NK-92 treated with Interleukin-12 subunit alpha and Interleukin-12 subunit beta, amount 100 ng/mL, for 24 hours (cell line): ENCODE data around the gene HABP4.

ENCODE experiments used
- DNase-seq: peaks from one replicate; lab custom pipeline; 2025; lab: John Stamatoyannopoulos, UW

Gene HABP4

DNA sequence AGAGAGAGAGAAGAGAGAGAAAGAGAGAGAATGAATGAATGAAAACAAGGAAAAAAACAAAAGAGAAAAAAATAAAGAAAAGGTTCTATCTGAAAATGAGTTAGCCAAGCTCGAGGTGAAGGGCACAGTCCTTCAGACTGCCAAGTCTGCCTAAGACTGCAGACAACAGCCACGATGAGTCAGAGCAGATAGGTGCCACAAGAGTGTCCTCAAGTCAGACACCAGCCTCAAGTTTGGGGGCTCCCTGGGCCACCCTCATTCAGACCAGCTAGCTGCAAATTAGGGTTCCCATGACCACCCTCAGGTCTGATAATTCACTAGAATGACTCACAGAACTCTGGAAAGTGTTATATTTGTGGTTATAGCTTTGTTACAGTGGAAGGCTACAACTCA lies 13.9 kb upstream of the HABP4 start:
- peak; percentile 65 for DNase-seq

DNA sequence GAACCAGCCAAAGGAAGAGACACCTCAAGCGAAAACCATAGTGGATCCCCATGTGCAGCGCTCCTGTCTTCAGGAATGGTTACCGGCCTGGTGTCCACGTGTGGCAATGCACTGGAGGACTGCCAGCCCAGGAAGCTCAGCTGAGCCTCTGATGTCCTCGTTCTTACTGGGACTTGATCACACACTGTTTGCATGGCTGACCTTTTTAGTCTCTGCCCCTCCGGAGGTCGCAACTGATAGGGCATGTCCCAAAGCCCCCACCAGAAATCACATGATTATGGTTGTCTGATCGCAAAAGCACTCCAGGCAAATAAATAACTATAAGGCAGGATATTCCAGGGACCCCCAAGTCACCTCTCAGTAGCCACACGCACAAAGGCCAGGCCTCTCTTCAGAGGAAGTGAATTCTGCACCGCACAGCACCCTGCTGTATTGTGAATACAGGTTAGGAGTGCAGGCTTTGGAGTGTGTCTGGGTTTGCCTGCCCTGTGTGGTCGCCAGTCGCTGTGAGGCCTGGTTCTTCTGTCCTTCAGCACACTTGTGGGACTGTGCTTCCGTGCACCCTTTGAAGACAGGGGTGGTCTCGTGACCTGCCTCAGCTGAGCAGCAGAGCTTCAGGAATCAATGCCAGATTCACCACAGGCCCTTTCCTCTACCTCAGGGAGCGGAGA lies 13.4 kb upstream of the HABP4 start:
- no peak for DNase-seq

- no peak for DNase-seq
These were observed 12.5 kb upstream of the HABP4 start for GRCh38 chr9:96437454-96437853.

DNA sequence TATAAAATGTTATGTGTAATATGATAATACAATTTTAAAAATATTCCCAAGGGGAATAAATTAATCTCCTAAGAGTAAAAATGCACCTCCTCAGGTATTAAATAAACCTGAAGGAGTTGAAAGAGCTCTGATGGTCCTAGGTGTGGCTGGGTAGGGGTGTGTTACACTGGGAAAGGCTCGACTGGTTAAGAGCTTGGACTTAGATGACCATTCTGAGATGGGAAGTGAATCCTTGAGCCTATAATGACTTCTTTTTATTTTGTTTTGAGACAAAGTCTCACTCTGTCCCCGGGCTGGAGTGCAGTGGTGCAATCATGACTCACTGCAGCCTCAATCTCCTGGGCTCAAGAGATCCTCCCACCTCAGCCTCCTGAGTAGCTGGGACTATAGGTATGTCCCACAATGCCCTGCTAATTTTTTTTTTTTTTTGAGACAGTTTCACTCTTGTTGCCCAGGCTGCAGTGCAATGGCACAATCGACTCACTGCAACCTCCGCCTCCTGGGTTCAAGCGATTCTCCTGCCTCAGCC lies 9.2 kb upstream of the HABP4 start:
- no peak for DNase-seq

DNA sequence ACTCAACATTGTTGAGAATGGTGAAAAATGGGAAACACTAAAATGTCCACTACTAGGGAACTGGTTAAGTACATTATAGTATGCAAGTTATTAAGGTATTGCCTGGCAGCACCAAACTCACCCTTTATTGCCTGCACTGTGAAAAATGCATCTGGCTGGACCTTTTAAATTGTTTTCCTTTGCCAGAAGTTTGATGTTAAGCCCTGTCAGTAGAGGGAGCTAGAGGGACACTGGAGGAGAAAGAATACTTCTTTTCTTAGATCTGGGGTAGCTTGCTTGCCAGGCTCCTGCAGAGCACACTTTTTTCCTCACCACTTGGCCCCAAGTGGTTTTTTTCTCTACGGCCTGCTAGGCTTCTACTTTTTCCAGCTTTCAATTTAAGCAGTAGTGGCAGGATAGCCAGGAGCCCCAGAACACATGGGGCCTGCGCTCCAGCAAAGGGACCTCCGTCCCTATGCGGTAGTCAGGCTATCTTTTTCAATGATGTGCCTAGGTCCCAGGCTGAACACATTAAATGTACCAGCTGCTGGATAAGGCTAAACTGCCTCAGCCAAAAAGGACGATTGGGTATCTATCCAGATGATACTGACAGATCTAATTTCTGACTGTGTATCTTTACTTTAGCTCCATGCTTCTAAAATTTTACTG lies 8.0 kb upstream of the HABP4 start:
- DNase-seq = no peak

GRCh38 chr9:96442491-96442890 lies 7.5 kb upstream of the HABP4 start:
- DNase-seq = no peak

DNA sequence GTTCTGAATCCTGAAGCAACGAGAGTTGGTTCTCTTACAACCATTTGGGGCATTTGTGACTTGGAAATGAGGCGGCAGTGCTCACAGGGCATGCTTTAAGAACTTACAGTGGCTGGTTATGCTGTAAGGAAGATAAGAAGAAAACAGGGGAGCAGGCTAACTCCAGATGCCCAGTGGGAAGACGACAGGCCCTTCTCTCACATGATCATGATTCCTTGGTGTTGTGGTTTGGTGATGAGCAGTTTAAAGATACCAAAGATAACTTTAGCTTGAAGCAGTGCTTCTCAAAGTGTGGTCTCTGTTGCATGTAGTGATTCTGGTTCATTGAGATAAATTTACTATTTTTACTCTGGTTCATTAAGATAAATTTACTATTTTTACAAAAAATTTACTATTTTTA lies 2.6 kb upstream of the HABP4 start:
- no peak for DNase-seq

DNA sequence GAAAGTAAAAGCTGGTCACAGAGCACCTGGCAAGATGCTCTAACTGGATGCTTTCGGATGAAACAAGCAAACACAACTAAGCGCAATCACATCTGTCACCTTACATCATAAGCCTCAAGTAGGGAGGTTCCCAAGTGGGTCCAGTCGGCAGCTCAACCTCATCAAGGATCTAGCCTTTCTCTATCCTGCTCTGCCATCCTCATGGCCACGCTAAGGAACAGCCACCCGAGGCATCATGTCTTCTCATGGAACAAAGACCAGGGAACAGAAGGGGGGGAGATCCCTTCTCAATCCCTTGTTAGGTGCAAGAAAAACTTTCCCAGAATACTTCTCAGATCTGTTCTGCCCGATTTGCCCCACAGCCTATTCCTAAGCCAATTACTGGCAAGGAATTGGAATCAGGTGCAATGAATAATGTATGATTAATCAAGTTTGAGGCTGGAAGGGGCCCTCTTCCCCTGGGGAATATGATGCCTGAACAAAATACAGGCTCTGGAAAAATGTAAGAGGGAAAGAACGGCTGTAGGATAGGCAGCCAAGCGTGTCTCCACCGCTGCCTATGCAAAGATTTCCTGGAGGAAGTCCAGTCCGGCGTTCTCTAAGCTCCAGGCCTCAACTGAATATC lies 1.3 kb upstream of the HABP4 start:
- no peak for DNase-seq

- no peak for DNase-seq
These were observed 485 bp upstream of the HABP4 start for GRCh38 chr9:96449523-96449844.

- no peak for DNase-seq
These were observed 902 bp downstream of the HABP4 start for GRCh38 chr9:96450613-96451528.

DNA sequence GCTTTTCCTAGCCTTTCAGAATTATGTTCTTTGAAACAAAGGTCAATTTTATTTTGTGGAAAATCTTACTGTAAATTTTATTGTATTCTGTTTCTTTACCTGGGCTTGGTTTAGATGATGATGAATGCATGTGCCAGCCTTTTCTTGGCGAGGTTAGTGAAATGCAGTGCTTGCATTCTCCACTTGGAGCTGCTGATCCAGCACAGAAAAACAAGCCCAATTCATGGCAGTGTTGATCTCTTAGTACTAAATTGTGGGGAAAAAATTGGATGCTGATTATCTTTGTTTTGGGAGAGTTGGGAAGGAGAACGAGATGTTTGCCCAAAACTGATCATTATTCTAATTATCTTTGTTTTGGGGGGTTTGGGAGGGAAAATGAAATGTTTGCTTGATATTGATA lies 3.7 kb downstream of the HABP4 start:
- DNase-seq = no peak

- no peak for DNase-seq
These were observed 7.3 kb downstream of the HABP4 start for GRCh38 chr9:96457266-96457665.

- DNase-seq = no peak
These were observed 8.3 kb downstream of the HABP4 start for GRCh38 chr9:96458226-96458625.

DNA sequence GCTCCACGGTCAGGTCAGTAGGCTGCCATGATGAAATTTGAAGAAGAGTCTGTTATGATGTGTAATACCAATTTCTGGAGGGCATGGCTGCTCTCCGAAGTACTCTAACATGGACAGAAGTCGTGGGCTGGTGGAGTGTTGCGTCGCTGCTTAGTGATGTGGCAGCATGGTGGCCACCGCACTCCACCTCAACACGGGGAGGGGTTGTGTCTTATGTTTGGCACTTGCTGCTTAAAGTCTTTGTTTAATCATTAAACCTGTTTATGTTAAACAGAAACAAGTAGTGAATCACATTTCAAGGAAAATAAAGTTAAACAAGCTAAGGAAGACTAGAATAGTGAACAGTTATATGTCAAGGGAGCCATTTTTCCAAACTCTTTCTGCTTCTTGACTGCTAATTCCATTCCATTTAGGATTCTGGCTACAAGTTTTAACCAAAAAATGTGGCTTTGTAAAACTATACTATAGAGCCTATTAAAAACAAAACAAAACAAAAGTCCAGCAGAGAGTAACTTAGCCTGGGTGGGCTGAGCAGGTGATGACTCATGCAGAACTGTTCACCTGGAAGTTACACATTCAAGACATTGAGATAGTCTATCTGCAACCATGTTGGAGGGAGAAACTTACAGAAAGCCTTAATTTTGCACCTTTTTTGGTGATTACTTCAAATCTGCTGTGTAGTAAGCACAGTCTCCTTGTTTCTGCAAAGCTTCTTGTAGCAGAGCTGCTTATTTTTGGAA lies 9.5 kb downstream of the HABP4 start:
- DNase-seq = no peak

GRCh38 chr9:96460470-96460869 lies 10.5 kb downstream of the HABP4 start:
- DNase-seq = no peak

GRCh38 chr9:96460882-96461281 lies 10.9 kb downstream of the HABP4 start:
- no peak for DNase-seq

- DNase-seq = no peak
These were observed 11.4 kb downstream of the HABP4 start for GRCh38 chr9:96461336-96461735.

DNA sequence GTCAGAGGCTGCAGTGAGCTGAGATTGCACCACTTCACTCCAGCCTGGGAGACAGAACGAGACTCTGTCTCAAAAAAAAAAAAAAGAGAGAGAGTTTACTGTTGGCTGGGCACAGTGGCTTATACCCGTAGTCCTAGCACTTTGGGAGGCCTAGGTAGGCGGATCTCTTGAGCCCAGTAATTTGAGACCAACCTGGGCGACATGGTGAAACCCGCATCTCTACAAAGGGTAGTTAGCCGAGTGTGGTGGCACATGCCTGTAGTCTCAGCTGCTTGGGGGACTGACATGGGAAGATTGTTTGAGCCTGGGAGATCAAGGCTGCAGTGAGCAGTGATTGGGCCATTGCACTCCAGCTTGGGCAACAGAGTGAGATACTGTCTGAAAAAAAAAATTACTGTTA lies 12.6 kb downstream of the HABP4 start:
- no peak for DNase-seq

GRCh38 chr9:96464426-96464825 lies 14.5 kb downstream of the HABP4 start:
- DNase-seq = no peak

GRCh38 chr9:96467784-96468183 lies 17.8 kb downstream of the HABP4 start:
- DNase-seq = no peak

GRCh38 chr9:96476013-96476412 lies 26.0 kb downstream of the HABP4 start:
- no peak for DNase-seq

GRCh38 chr9:96476591-96476990 lies 26.6 kb downstream of the HABP4 start:
- DNase-seq = no peak
